AG08395 (cell line): ENCODE results near the gene FOXP1.
A peak's percentile ranks its signal among the peaks of the same experiment; 100 is the strongest.

Experiments
- DNase-seq: peaks from one replicate; pipeline ENCODE4 v3.0.0; 2012; ENCODE audit warnings: mixed read lengths, low spot score

FOXP1 gene

GRCh38 chr3:71397046-71397445 lies 186.5 kb downstream of the FOXP1 start:
- peak; percentile 44 for DNase-seq

DNA sequence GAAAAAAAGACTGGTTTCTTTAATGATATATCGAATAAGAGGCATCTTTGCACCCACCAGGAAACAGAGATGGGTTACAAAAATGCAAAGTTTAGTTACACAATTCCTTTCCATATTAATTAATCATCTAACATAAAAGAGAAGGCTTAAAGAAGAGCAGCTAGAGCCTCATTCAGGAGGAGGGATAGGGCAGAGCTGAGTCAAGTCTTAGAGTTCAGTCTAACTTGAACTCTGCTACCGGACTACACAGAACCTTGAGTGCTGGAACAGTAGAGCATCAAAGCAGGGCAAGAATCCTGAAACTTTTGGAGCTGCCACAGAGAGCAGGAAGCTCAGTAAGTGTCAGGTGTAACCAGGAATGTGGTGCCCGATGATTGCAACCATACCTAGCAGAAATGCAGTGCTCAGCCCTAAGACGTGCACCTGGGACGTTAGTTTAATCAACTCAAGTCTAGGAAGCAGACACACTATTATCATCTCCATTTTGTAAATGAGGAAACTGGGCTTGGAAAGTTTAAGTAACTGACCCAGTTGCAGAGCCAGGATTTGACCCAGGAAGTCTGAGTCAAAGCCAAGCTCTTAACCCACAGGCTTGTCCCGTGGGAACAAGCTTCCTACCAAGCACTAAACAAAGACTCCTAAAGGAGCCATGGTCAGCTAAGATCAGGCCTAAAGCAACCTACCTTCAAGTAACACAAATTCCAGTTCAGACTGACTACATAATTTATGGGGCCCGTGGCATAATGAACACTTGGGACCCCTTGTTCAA lies 187.4 kb downstream of the FOXP1 start:
- peak; percentile 33 for DNase-seq

GRCh38 chr3:71395470-71395869 lies 188.1 kb downstream of the FOXP1 start:
- DNase-seq, result no peak

DNA sequence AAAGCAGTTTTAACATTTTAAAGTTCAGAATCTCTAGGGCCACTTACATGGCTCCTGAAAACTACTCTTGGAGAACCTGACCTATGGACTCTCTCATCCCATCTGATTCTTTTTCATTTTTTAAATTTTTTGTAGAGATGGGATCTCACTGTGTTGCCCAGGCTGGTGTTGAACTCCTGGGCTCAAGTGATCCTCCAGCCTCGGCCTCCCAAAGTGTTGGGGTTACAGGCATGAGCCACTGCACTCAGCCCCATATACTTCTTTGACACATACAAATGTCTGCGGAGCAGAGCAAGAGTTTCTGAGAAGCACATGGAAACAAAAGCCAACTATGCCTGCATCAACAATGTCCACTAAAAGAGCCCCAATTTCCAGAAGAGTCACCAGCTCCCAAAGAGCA lies 189.8 kb downstream of the FOXP1 start:
- DNase-seq, result no peak

- no peak for DNase-seq
Measured at GRCh38 chr3:71393093-71393492, 190.4 kb downstream of the FOXP1 start.

GRCh38 chr3:71392251-71392650 lies 191.3 kb downstream of the FOXP1 start:
- DNase-seq, result no peak

GRCh38 chr3:71391361-71391760 lies 192.2 kb downstream of the FOXP1 start:
- DNase-seq, result no peak

DNA sequence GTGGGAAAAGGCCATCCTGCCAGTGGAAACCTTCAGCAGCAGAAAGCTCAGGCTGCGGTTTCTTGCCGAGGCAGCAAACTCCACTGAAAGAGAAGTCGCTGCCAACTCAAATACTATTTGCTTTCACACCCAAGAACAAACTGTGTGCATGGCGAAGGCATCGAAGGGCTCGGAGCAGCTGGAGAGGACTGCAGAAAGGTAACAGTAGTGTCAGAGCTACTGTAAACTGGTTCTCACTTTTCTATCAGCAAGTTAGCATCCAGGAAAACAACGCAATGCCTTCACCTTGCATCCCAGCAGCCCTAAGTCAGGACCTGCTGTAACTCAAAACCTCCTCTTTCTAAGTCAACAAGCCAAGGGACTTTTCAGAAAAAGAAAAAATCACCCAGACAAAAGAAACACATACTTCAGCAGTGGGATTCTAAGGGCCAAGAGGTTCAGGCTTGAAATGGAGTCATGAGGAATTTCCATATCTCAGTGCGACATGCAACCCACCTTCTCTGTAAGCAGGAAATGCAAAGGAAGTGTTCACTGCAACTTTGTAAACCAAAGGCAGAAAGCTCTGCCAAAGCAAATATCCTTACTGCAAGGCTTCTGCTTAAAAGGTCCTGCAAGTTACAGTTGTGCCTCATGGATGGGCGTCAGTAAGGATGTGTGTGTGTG lies 193.5 kb downstream of the FOXP1 start:
- DNase-seq, result no peak

DNA sequence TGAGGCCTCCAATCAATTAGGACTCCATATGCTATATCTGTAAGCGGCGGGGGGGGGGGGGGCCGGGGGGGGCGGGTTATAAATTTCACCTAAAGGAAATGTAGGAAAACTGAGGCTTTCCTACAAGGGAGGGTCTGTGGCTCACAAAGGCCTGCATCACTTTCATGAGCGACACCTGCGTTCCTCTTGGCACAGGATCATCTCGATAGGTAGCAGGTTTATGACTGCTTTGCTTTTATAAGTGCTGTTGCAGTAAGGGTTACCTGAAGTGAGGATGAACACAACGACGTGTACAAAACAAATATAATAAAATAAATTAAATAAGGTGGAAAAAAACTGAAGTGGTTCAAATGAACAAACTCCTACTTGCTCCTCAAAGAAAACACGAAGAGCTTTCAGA lies 194.3 kb downstream of the FOXP1 start:
- DNase-seq, result no peak

GRCh38 chr3:71388535-71389120 lies 194.9 kb downstream of the FOXP1 start:
- no peak for DNase-seq

GRCh38 chr3:71387586-71387985 lies 195.9 kb downstream of the FOXP1 start:
- no peak for DNase-seq

DNA sequence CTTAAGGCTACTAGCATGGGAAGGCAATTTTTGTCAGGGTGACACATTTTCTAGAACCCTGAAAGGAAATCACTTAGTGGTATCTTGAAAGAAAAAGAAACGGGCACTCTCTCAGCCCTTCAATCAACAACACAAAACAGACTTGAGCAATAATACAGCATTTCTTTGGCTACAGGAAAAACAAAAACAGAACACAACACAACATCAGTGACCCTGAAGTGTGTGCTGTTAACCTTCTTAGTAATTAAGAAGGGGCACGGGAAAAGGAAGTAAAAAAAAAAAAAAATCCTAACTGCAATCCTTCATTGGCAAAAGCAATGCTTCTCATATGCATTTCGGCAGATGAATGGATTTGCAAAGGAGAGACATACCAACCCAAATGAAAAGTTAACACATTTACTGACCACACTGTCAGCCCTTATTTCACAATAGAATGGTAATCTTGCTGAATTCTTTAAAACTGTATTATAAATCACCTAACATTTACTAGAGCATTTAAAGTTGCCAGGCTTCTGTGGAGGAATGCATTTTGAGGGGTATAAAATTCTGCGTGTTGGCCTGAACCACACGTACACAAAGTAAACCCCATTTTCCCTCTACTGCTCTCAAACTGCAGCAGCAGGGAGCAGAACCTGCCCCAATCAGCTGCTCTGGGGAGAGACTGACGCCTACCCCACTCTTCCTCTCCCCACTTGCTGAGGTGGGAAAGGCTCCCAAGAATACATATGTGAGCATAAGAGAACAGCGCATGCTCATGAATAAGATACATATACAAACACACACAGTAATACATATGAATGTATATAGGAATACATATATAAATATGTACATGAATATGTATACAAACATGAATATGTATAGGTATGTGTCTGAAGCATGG lies 198.5 kb downstream of the FOXP1 start:
- no peak for DNase-seq

GRCh38 chr3:71384388-71384787 lies 199.1 kb downstream of the FOXP1 start:
- DNase-seq, result no peak

DNA sequence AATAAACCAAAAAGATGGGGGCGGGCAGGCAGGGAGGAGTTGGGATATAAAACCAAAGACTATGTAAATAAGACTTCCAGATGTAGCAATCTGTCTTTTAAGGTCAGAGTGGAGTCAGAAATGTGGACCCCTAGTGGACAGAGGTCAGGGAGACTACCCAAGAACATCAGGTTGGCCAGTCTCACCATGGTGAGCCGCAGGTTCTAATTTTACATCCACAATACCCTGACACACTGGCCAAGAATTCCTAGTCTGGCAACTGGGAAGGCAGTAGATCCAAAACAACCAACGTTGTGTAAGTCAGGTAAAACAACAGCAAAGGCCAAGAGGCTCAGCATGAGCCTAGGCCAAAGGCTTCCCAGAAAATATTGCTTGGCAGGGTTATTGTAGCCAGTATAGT lies 203.4 kb downstream of the FOXP1 start:
- DNase-seq, result no peak

DNA sequence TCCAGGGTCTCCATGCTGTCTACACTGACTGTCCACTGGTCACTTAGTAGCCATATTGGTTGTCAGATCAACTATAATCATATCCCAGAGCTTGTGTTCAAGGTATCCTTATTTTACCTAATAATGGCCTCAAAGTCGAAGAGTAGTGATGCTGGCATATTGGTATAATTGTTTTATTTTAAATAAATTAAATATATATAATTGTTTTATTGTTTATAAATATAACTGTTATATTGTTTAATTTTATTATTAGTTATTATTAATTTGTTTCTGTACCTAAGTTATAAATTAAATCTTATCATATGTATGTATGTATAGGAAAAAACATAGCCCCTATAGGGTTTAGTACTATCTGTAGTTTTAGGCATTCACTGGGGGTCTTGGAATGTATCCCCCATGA lies 205.0 kb downstream of the FOXP1 start:
- DNase-seq, result no peak

DNA sequence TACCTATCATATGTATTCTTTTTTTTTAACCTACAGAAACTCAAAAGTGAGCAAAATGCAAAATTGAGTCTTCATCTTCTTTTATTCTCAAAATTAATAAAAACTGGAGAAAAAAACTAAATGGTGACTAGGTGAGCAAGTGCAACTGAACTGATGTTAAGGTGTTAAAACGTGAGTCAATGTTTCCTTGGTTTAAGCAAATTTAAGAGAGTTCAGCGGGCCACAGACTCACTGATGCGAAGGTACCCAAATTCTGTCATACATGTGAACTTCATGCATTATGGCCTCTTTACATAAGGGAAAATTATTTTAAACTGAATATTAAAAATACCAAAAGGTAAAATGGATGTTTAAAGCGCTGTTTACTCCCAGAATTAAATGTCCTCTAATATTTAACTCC lies 206.6 kb downstream of the FOXP1 start:
- DNase-seq, result no peak

GRCh38 chr3:71376503-71376902 lies 207.0 kb downstream of the FOXP1 start:
- DNase-seq, result no peak

DNA sequence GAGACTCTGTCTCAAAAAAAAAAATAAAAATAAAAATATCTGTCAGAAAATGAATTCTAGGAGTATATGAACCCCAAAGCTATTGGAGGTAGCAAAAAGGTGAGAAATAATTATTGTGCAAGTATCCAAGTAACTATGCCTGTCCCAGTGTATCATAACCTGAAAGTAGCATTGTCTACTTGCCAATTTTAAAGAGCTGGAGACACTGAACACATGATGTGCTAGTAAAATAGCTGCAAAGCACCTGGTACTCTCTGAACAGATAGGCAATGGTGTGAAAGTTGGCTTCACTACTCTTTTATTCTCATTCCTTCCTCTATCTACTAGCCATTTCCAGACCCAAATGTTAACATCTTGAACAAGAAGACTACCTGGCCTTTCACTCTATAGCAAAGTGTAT lies 208.9 kb downstream of the FOXP1 start:
- no peak for DNase-seq

DNA sequence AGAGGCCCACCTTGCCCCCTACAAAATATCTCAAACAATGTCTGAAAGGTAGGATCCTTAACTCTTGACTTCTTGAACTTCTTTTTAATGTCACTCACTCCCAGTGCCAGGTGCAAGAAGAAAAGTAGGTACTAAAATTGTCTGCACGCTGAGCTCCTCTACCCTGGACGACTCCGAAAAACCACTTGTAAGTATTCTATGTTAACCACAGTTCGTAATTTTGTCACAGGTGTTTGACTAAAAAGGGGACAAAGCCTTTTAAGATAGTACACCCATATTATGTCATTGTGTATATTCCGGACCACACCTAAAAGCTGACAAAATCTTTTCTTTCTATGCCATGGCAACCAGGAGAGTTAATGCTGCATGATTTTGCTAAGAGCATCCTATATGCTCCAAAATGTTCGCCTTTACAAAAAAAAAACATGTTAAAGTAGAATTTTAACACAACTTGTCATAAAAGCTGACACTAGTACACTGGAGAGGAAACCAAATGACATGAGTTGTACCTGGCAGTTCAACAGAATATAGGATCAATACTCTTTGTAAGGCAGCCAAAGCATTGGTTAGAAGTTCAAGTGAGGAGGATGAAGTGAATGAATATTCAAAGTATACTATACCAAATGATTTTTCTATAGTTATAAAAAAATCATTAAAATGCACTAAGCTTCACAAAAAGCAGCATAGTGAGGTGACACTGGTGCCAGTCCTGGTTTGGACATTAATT lies 210.5 kb downstream of the FOXP1 start:
- DNase-seq, result no peak

GRCh38 chr3:71372241-71372768 lies 211.2 kb downstream of the FOXP1 start:
- no peak for DNase-seq

- DNase-seq, result no peak
Measured at GRCh38 chr3:71371282-71371681, 212.2 kb downstream of the FOXP1 start.

DNA sequence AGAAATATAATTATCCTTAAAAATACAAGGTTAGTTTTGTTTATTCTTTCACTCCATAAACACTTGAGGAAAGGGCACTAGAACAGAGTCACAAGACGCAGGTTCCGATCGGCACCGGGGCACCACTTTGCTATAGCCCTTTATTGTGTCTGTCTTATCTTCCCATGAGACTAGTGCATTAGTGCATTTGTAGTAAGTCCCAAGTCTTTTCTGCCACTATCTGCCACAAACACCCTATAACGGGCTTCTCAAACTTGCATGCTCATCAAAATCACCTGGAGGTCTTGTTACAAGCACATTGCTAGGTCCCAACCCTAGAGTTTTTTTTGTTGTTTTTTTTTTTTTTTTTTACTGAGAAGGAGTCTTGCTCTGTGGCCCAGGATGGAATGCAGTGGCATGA lies 213.1 kb downstream of the FOXP1 start:
- no peak for DNase-seq
